Measurements from ENCODE around the gene TAOK2. TPM values are rescaled to one million over a fixed set of nuclear protein-coding genes. Genes with fewer than 3 reads are reported as not detected.

TAOK2 gene
- total RNA-seq, 1 donor from 2014 or later = 50.0 TPM

DNA sequence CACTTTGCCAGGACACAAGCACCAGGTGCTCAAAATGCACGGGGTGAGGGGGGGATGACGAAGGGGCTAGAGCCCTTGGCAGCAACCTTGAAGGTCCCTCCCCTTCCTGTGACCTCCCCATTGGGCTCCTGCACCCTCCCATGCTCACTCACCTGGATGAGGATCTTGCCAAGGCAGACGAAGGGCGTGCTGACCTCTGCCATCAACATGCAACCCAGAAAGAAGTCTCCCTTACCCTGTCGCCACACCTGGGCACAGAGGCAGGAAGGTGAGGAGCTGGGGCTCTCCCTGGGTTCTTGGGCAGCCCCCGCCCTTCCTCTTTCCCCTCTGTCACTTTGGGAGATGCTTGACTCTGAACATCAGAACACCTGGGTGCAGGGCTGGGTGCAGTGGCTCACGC is 51.9 kb downstream of the TAOK2 start:
- Mint-ChIP-seq H3K36me3 (ENCODE audit: low read depth) (no peaks in the 10 kb centered on the region), H3K27ac (ENCODE audit: unreplicated experiment) (no peak overlapping the region), H3K27me3 (ENCODE audit: low read depth) (peaks cover 34% of the 10 kb centered on the region), H3K4me1 (ENCODE audit: low read depth) (peaks cover 5% of the 10 kb centered on the region), H3K4me3 (ENCODE audit: unreplicated experiment) (no peak overlapping the region), H3K9me3 (ENCODE audit: low read depth) (no peaks in the 10 kb centered on the region)
- DNase-seq (ENCODE audit: low spot score) = no peak
- TF ChIP-seq, protein P1, sequence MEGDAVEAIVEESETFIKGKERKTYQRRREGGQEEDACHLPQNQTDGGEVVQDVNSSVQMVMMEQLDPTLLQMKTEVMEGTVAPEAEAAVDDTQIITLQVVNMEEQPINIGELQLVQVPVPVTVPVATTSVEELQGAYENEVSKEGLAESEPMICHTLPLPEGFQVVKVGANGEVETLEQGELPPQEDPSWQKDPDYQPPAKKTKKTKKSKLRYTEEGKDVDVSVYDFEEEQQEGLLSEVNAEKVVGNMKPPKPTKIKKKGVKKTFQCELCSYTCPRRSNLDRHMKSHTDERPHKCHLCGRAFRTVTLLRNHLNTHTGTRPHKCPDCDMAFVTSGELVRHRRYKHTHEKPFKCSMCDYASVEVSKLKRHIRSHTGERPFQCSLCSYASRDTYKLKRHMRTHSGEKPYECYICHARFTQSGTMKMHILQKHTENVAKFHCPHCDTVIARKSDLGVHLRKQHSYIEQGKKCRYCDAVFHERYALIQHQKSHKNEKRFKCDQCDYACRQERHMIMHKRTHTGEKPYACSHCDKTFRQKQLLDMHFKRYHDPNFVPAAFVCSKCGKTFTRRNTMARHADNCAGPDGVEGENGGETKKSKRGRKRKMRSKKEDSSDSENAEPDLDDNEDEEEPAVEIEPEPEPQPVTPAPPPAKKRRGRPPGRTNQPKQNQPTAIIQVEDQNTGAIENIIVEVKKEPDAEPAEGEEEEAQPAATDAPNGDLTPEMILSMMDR (IDR thresholded peaks at IDR 0.05) = no peak

- Mint-ChIP-seq H3K27ac (ENCODE audit: unreplicated experiment) (no peak overlapping the region), H3K4me1 (ENCODE audit: low read depth) (no peaks in the 10 kb centered on the region), H3K4me3 (ENCODE audit: unreplicated experiment) (no peak overlapping the region), H3K36me3 (ENCODE audit: low read depth) (no peaks in the 10 kb centered on the region), H3K9me3 (ENCODE audit: low read depth) (no peaks in the 10 kb centered on the region), H3K27me3 (ENCODE audit: low read depth) (peaks cover 35% of the 10 kb centered on the region)
- TF ChIP-seq, protein P1 (IDR thresholded peaks at IDR 0.05) = no peak
- no peak for DNase-seq (ENCODE audit: low spot score)
These were observed 52.8 kb downstream of the TAOK2 start for GRCh38 chr16:30026449-30026848.

DNA sequence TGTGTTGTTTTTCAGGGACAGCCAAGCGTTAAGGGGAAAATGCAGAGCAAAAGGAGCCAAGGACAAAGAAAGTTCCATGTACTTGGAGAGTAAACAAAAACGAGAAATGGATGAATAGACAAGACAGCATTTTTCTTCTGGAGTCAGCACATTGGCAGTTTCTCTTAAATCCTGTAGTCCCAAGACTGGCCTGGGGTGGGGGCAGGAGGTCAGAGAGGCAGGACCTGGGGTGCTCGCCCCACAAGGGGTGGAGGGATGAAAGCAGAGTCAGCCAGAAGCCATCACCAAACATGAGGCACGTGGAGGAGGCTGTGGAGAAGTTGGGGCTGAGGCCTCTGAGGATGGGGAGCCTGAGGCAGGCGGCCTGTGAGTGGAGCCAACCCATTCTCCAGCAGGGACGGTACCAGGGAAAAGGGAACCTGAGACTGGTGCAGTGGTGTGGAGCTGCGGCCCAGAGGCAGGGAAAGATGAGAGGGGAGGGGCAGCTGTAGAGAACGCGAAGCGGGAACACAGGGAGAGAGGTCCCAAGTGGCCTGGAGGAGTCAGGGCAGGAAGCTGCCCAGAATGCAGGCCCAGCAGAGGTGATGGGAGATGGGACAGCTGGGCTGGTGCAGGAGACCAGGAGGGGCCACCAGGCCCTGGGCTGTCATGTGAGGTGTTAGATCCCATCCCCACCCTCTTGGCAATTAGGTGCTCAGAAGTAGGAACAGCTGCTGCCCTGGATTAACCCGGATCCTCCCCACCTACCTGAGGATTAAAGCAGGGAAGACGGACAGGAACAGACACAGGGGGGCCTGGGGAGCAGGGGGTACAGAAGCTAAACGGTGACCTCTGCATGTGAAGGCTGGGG is 54.1 kb downstream of the TAOK2 start:
- Mint-ChIP-seq H3K27me3 (ENCODE audit: low read depth) (peaks cover 42% of the 10 kb centered on the region), H3K4me1 (ENCODE audit: low read depth) (peaks cover 3% of the 10 kb centered on the region), H3K9me3 (ENCODE audit: low read depth) (no peaks in the 10 kb centered on the region), H3K4me3 (ENCODE audit: unreplicated experiment) (no peak overlapping the region), H3K27ac (ENCODE audit: unreplicated experiment) (no peak overlapping the region), H3K36me3 (ENCODE audit: low read depth) (no peaks in the 10 kb centered on the region)
- DNase-seq (ENCODE audit: low spot score) = no peak
- TF ChIP-seq, protein P1 (IDR thresholded peaks at IDR 0.05) = no peak

- TF ChIP-seq, protein P1 (IDR thresholded peaks at IDR 0.05) = no peak
- no peaks in the 10 kb centered on the region for H3K36me3 Mint-ChIP-seq (ENCODE audit: low read depth)
- H3K4me3 Mint-ChIP-seq (ENCODE audit: unreplicated experiment) = no peak overlapping the region
- no peak overlapping the region for H3K27ac Mint-ChIP-seq (ENCODE audit: unreplicated experiment)
- DNase-seq (ENCODE audit: low spot score) = no peak
- H3K27me3 Mint-ChIP-seq (ENCODE audit: low read depth) = peaks cover 42% of the 10 kb centered on the region
- peaks cover 3% of the 10 kb centered on the region for H3K4me1 Mint-ChIP-seq (ENCODE audit: low read depth)
- no peaks in the 10 kb centered on the region for H3K9me3 Mint-ChIP-seq (ENCODE audit: low read depth)
These were observed 54.9 kb downstream of the TAOK2 start for GRCh38 chr16:30028438-30029076.

DNA sequence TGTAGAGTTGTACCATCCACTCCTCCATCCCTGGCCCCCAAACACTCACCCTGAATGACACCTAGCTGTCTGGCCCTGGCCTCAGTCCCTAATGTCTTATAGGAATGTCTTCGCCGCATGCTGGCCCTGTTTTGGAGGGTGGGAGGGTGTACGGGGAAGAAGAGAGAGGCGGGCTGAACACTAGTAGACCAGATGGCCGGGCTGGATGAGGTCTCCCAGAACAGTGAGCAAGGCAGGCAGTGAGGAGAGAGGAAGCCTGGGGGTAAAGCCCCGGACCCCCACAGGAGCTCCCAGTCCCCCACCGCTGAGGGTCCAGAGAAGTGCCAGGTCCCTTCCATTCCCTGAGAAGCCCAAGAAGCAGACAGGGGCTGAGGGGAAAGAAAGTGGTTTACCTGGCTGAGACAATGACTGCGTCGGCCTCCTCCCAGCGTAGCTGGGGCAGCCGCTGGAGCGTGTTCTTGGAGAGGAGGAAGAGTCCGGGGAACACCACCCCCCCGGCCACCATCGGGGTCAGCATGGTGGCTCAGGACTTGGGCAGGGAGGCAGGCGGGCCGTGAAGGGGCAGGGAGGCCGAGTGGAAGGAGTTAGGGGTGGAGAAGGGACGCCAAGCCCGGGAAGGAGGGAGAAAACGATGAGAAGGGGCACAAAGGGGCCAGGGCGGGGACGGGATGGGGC is 56.5 kb downstream of the TAOK2 start:
- DNase-seq (ENCODE audit: low spot score) = no peak
- Mint-ChIP-seq H3K27me3 (ENCODE audit: low read depth) (peaks cover 42% of the 10 kb centered on the region), H3K27ac (ENCODE audit: unreplicated experiment) (no peak overlapping the region), H3K4me3 (ENCODE audit: unreplicated experiment) (no peak overlapping the region), H3K36me3 (ENCODE audit: low read depth) (no peaks in the 10 kb centered on the region), H3K9me3 (ENCODE audit: low read depth) (no peaks in the 10 kb centered on the region), H3K4me1 (ENCODE audit: low read depth) (peaks cover 3% of the 10 kb centered on the region)
- TF ChIP-seq, protein P1 (IDR thresholded peaks at IDR 0.05) = no peak

All from chondrocyte (in vitro differentiated cells).